H7 (cell line): ENCODE data around the gene ADAMTS17. TPM values are rescaled to one million over a fixed set of nuclear protein-coding genes. Genes with fewer than 3 reads are reported as not detected.

Experiments
- DNase-seq: peaks from one replicate; pipeline ENCODE4 v3.0.0; 2012
- H3K27me3 ChIP-seq: 2 replicates; pipeline ENCODE4 v1.6.0; 2011; ENCODE audit warnings: mild to moderate bottlenecking, low read length; ENCODE audit not compliant: control insufficient read depth, insufficient read depth
- H3K36me3 ChIP-seq: replicated peaks from 2 replicates; pipeline ENCODE4 v1.5.1; 2011; ENCODE audit warnings: low read length; ENCODE audit not compliant: control insufficient read depth, insufficient read depth
- H3K4me3 ChIP-seq: 2 replicates; pipeline ENCODE4 v1.5.1; 2011; ENCODE audit warnings: low read depth, mild to moderate bottlenecking, control low read depth, low read length, moderate library complexity; ENCODE audit not compliant: insufficient read depth
- total RNA-seq: library from RNA; depleted of rRNA; stranded (reverse); fragments of >200 nt; shearing (Covaris generic); gene quantifications from 2 replicates; pipeline ENCODE4 v1.2.3, GENCODE V29; 2014

Gene ADAMTS17
- total RNA-seq, 1 experiment from 2014 or later: 0.55 TPM

- Histone ChIP-seq H3K4me3 (no peak overlapping the region), H3K27me3 (no peaks in the 10 kb centered on the region), H3K36me3 (no peaks in the 10 kb centered on the region)
- DNase-seq: no peak
Measured at GRCh38 chr15:100226107-100226506, 115.7 kb downstream of the ADAMTS17 start.

GRCh38 chr15:100224206-100225185, 117.3 kb downstream of the ADAMTS17 start:
- no peaks in the 10 kb centered on the region for H3K36me3 ChIP-seq
- no peak overlapping the region for H3K4me3 ChIP-seq
- H3K27me3 ChIP-seq: no peaks in the 10 kb centered on the region
- peak; percentile 67 for DNase-seq

GRCh38 chr15:100222349-100222715, 119.4 kb downstream of the ADAMTS17 start:
- Histone ChIP-seq H3K27me3 (no peaks in the 10 kb centered on the region), H3K4me3 (no peak overlapping the region), H3K36me3 (no peaks in the 10 kb centered on the region)
- no peak for DNase-seq

- DNase-seq: no peak
- Histone ChIP-seq H3K4me3 (no peak overlapping the region), H3K27me3 (no peaks in the 10 kb centered on the region), H3K36me3 (no peaks in the 10 kb centered on the region)
Measured at GRCh38 chr15:100221471-100222348, 120.1 kb downstream of the ADAMTS17 start.

- peak; percentile 53 for DNase-seq
- H3K27me3 ChIP-seq: no peaks in the 10 kb centered on the region
- H3K4me3 ChIP-seq: no peak overlapping the region
- no peaks in the 10 kb centered on the region for H3K36me3 ChIP-seq
Measured at GRCh38 chr15:100220058-100220768, 121.6 kb downstream of the ADAMTS17 start.

- DNase-seq: no peak
- Histone ChIP-seq H3K36me3 (no peaks in the 10 kb centered on the region), H3K27me3 (no peaks in the 10 kb centered on the region), H3K4me3 (no peak overlapping the region)
Measured at GRCh38 chr15:100218434-100218833, 123.3 kb downstream of the ADAMTS17 start.

- Histone ChIP-seq H3K36me3 (no peaks in the 10 kb centered on the region), H3K27me3 (no peaks in the 10 kb centered on the region), H3K4me3 (no peak overlapping the region)
- DNase-seq: no peak
Measured at GRCh38 chr15:100216182-100216581, 125.6 kb downstream of the ADAMTS17 start.

GRCh38 chr15:100215843-100216169, 126.0 kb downstream of the ADAMTS17 start:
- Histone ChIP-seq H3K27me3 (no peaks in the 10 kb centered on the region), H3K36me3 (no peaks in the 10 kb centered on the region), H3K4me3 (no peak overlapping the region)
- DNase-seq: no peak

GRCh38 chr15:100215031-100215842, 126.5 kb downstream of the ADAMTS17 start:
- no peaks in the 10 kb centered on the region for H3K36me3 ChIP-seq
- no peak overlapping the region for H3K4me3 ChIP-seq
- H3K27me3 ChIP-seq: no peaks in the 10 kb centered on the region
- no peak for DNase-seq

GRCh38 chr15:100211855-100212850, 129.6 kb downstream of the ADAMTS17 start:
- H3K4me3 ChIP-seq: no peak overlapping the region
- no peaks in the 10 kb centered on the region for H3K27me3 ChIP-seq
- no peaks in the 10 kb centered on the region for H3K36me3 ChIP-seq
- no peak for DNase-seq

GRCh38 chr15:100210338-100210737, 131.4 kb downstream of the ADAMTS17 start:
- Histone ChIP-seq H3K36me3 (no peaks in the 10 kb centered on the region), H3K27me3 (no peaks in the 10 kb centered on the region), H3K4me3 (no peak overlapping the region)
- DNase-seq: no peak

GRCh38 chr15:100208921-100209603, 132.7 kb downstream of the ADAMTS17 start:
- Histone ChIP-seq H3K27me3 (no peaks in the 10 kb centered on the region), H3K4me3 (no peak overlapping the region), H3K36me3 (no peaks in the 10 kb centered on the region)
- DNase-seq: no peak
